Left forelimb (tissue), 1 donor: ENCODE measurements around the gene BNC2.
A peak's percentile ranks its signal among the peaks of the same experiment; 100 is the strongest.

Source experiments
- DNase-seq: peaks from one replicate; pipeline ENCODE4 v3.0.0-alpha.2; 2018; ENCODE audit warnings: low spot score

Gene BNC2

DNA sequence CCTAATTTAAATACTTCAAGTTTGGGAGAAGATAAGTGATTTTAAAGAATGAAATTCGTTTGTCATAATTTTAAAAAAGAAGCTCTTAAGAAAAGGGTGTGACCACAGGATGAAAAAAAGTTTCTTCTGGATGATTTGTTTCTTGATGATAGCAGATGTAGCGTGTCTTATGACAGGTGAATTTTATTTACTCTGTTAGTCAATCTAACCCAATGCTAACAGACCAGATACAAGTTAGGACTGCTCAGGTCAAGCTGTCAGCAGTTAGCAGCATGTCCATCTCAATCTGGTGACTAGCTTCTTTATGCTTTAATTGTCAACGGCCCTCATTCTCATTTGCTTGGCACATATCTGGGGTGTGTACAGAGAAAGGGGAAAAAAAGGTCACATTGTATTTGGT, 456.0 kb downstream of the BNC2 start:
- DNase-seq = no peak

DNA sequence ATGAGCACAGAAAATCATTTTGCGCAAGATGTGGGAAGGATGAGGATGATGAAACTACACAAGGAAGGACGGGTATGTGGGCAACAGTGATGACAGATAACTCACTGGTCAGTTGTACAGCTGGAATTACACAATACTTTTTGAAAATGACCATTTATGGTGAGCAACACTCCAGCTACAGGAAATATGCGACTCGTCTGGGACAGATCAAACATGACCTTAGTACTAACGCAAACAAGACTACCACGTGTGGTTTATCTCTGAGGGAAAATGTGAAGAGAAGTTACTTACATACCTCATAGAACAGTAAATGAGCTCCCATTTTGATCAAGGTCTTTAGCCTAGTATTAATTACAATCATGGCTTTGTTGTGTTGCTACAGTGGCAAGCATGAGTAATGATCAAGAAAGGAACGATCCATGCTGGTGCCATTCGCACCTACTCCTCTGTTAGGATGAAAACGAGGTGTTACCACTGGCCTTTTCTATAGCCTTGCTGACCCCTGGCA, 456.9 kb downstream of the BNC2 start:
- DNase-seq = no peak

DNA sequence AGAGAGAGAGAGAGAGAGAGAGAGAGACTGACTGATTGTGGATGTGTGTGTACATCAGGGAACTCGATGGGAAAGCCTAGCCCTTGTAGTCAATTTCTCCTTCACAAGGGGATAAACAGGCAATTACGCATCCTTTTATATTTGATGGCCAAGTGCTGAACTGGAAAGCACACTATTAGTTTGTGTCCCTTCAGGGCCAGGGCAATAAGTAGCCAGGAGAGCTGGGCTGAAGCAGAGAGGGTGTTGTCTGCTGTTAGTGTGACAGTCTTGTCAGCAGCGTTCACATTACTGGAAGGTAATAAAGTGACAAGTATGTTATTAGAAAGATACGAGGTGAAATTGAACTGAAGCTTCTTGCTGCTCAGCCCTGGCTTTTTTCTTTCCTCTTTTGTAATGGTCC, 457.7 kb downstream of the BNC2 start:
- no peak for DNase-seq

DNA sequence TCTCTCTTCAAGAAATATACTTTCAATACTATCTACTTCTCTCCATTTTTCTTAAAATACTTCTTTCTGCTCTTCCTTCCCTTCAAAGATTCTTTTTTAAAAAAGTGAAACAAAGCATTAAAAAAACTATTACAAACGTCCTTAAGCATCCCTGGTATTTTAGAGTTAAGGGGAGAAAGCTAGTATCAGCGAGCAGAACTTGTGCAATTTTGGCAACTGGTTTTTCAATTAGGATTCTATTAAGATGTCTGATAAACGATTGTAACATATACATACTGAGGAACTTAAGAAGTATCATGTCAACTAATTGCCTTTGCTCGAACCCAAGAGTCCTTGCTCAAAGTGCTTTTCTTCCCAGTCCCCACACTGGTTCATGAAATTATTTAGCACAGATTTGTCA, 459.2 kb downstream of the BNC2 start:
- DNase-seq = no peak

DNA sequence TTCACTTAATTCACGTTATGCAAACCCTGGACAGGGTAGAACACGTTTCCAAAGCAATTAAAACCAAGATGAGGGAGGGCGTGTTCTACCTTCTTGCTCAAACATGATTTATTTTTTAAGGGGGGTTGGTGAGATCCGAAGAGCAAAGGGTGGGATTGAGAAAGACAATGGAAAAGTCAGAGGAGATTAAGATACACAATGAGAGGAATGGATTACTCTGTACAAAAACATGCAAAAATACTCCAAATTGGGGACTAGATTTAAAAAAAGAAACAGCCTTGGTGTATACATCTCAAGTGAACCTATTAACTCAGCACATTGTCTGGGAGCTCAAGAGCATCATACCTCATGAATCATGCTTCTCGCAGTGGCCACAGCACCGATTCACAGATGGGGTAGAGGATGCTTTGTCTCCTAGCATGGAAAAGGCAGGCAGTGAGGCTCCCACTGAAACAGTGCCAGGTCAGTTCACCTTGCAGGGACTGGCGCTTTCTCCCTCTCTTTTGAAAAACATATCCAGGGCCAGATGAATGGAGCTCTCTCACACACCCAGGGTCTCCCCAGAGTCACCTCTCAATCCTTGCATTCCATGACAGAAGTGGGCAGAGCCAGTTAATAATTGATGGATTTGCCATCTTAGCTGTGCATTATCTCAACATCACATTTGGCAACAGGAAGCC, 459.7 kb downstream of the BNC2 start:
- no peak for DNase-seq

DNA sequence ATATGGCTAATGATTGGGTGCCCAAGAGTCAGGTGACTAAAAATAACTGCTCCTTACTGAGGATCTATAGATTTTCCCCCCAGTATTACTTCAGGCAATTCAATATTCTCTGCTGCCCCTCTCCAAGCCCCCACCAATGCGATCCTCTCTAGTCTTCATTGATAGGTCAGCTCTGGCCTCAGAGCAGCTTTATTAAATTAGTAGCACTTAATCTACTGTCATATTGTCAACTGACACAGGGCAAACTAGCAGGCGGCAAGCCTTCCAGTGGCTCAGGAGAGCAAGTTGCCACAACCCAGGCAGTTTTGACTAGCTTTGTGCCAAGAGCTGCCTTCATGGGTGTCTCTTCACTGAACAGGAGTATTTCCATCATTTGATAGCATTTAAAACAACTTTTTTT, 462.9 kb downstream of the BNC2 start:
- DNase-seq = no peak

DNA sequence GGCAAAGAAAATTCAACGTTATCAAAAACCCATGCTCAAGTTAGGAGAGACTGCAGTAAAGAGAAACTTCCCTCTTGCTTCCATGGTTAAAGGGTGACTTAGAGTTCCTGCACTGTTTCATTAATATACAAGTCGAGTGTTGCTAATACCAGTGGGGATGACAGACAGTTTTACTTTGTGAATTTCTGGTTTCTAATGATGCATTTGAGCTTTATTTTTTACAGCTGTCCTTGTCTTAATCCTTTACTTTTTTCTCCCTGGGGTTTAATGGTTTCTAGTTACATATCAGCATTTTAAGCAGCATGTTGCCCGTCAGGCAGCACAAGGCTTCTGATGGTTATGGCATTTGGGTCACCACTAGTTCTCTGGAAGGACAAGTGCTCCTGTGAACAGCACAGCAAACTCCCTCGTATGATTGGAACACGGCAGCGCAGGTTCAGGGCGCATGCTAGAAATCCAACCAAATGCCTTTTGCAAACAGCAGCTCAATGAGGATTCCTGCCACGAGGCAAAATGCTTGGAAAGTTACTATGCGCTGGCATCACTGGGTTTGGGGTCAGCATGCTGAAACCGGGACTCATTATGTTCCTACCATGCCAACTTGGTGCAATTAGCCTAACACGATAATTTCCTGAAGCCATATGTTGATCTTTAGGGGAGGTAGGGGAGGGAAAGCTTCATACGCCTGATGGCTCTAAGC, 463.8 kb downstream of the BNC2 start:
- DNase-seq = no peak

DNA sequence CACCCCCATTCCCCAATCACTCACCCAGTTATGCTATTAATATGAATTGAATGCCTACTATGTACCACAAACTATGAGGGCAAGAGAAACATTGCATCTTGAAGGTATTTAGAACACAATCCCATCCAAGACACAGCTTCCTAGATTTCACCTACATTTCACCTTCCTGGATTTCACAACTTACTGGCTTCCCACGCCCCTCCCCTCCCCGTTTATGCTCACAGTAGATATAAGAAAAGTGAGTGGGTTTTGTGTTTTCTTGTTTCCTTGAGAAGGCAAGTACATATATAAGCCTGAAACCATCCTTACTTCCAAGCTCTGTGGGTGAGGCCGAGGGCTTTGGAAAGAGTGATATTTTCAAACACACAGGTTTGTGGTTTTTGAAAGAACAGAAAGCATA, 465.0 kb downstream of the BNC2 start:
- no peak for DNase-seq

DNA sequence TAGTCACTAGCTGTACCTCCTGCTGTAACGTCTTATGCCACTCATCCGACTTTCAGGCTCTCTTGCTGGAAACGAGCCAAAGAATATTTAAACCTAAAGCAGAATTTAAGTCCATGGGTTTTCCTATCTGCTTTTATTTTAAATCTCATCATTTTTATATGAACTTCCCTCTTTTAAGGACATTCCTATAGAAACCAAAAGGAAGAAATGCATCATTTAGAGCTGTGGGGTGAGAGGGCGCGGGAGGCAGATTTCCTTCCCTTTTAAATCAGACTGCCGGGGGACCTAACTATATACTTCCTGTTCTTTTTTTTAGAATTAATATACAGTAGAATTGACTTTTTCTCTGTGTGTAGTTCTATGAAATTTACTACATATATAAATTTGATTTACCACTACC, 468.8 kb downstream of the BNC2 start:
- DNase-seq = no peak

DNA sequence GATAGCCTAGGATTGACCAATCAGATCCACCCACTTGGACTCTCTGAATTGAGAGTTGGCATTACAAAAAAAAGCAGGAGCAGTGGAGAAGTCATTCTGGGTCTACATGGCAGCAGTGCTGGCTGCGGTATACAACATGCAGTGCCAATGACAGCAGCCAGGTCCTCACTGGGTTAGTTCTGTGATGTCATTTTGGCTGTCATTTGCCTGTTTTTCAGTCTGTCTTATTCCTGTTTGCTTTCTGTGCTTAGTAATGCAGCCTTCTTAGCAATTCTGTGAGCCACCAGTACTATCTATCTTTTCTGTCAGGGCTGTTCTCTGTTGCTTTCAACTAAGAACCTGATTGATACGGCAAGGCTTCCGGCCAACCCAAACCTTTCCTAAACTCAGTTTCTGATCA, 471.8 kb downstream of the BNC2 start:
- no peak for DNase-seq

DNA sequence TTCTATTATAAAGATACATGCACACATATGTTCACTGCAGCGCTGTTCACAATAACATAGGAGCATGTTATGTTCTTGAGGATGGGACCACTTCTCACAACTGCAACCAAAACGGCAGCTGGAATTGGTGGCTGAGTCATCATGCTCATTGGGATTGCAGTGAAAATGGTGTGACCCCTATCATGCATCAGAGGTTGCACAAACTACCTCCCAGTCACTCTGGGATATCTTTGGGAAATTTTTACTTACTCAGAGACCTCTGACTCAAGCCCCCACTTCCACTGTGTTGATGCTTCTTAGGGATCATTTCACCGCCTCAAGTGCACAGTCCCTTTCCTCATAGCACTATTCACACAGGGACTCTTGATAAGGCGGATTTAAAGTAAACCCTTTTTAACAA, 474.1 kb downstream of the BNC2 start:
- DNase-seq = no peak

DNA sequence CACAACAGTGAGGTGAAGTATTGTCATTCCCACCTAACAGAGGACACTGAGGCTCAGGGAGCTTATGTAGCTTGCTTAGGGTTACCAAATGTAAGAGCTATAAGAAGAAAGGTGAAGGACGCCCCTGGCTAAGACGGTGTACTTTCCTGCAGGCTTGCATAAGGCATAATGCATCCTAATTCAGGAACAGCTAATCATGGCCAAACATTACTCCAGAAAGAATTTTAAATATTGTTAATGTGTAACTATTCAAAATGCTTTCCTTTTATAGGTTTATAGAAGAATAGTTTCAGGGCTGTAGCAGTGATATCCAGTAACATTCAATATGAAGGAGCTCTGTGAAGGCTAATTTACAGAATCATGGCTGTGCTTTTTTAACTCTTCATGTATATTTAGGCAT, 479.1 kb downstream of the BNC2 start:
- DNase-seq = no peak

DNA sequence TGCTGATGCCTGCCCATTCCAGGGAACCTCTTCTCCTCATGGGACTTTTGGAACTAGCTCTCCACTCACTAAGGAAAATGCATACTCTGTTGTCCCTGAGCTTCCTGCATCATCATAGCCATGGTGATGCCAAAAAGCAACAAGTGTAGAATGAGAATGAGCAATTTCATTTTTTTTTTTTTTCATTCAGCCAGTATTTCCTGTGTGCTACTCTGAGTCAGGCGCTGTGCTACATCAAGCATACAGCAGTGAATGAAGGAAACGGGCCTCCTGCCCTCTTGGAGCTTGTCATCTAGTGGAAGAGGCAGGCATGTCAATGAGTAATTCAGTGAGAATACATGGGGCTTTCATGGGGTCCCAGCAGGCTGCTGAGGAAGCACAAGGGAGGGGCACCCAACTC, 483.1 kb downstream of the BNC2 start:
- DNase-seq = no peak

DNA sequence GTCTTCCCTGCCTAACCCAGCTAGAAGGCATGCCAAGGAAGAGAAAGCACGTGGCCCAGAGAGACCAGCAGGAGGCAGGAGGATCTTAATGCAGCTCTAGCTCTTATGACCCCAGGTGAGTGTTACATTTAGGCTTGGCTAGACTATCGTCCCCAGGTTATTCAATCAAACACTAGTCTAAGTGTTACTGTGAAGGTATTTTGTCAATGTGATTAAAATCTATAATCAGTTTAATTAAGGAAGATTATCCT, 483.7 kb downstream of the BNC2 start:
- DNase-seq = no peak

DNA sequence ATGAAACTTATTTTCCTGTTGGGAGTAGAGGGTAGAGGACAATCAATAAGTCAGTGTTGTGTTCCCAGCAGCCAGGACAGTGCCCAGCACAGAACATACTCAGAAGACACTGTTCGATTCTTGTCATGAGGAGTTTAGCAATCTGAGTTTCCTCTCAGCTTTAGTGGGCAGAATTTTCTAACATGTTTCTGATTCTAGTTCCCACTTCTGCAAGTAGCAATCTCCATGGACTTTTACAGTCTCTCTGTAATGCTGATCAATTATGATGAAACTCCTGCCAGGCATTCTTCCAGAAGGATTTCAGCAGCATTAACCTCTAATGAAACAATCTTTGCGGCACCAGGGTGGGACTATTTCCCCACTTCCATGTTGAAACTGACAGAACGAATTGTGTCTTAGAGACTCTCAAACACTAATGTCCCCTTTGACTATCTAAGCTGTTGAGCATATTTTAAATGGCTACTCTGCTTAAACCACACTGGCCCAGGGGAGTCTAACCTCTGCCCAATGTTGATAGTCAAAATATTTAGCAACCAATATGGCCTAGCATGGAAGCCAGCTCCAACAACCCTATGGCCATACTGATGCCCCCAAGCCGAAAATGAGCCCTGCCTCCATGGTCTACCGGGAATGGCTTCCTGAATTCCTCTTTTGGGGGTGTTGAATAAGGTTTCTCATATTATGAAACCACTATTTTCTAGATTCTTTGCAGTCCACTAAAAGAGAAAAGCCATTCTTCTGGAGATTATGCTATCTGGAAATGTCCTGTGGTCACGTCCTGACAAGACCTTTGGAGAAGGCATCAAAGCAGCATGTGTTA, 484.3 kb downstream of the BNC2 start:
- no peak for DNase-seq

DNA sequence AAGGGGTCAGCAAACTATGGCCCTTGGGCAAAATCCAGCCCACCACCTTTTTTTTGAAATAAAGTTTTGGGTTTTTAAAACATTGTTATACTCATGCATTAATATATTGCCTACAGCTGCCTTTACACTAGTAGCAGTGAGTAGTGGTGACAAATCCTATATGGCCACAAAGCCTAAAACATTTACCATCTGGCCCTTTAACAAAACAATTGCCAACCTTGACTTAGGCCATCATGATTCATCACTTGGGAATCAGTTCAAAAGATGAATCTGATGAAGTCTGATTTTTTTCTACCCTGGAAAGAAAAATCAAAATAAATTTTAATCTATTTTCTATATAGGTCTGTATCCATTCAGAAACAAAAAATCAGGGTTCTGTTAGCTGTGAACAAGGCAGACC, 484.9 kb downstream of the BNC2 start:
- no peak for DNase-seq

DNA sequence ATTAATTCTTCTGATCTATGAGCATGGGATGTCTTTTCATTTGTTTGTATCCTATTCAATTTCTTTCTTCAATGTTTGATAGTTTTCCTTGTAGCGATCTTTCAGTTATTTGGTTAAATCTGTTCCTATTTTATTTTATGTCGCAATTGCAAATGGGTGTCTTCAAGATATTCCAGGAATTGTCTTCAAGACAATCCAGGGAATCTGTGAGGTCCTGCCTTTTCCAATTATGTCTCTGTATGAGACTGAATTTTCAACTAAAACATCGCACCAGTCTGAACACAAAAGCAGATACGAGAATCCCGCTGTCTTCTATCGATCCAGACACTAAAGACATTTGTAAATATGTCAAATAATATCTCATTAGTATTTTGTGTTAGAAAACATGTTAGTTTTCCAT, 485.5 kb downstream of the BNC2 start:
- DNase-seq = no peak

DNA sequence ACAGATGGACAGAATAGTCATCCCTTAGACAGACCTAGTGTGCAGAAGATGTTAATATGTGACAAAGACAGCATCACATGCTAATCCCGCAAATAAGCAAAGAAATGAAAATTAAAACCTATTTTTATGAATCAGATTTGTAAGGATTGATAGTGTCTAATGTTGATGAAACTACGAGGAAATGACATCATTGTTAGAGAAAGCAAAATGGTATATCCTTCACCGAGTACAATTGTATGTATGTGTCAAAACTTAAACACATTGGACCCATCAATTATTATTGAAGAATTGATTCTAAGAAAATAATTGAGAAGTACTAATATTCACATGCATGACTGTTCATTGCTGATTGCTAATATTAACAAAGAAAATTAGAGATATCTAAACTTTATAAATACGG, 493.2 kb downstream of the BNC2 start:
- no peak for DNase-seq

DNA sequence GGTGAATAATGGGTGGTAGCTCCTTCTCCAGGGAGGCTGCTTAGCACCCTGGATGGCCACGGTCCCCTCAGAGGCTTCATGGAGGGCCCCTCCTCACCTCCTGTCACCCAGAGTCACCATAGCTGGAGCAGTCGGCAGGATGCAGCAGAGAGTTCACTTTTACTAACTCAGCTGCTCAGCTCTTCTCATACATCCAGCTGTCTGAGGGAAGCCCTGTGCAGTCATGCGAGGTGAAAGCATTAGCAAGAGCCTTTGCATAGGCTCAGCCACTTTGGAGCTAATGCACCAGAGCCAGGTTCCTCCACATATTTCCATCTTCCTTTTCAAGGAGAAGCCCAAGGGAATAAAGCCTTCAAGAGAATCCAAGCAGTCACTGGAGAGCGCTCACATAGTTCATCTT, 499.2 kb downstream of the BNC2 start:
- no peak for DNase-seq

DNA sequence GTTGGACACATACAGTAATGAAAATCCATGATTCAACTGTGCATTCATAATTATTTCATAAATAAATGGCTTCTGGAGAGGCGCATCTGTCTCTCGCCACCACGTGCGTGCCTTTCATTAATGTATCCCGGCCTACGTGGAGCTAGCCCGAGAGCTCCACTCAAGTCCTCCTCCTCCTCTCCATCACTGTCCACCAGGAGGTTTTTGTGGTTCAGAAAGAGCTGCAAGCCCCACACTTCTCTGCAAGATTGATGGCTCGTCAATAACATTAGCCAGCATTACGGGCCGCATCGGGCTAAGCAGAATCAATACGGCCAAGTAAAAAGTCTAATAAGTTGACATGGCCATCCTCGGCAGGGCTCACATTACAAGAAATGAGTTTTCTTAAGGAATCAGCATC, 499.8 kb downstream of the BNC2 start:
- DNase-seq = no peak

DNA sequence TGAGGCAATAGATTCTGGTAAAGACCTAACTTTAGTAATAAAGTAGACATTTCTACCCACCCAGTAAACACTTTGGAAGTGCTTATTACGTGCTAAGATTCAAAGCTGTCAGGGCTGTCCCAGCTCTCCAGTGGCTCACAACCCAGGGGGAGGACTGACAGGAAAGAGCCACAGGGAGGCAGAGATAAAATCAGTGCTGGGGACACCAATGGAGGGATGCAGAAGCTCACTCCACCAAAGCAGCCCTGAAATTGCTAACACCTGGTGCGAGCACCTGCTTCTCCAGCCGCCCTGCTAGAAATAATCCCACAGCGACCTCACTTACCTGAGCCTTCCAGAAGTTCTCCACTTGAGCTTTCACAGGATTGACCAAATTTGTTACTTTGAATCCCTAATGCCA, 501.0 kb downstream of the BNC2 start:
- DNase-seq = no peak

DNA sequence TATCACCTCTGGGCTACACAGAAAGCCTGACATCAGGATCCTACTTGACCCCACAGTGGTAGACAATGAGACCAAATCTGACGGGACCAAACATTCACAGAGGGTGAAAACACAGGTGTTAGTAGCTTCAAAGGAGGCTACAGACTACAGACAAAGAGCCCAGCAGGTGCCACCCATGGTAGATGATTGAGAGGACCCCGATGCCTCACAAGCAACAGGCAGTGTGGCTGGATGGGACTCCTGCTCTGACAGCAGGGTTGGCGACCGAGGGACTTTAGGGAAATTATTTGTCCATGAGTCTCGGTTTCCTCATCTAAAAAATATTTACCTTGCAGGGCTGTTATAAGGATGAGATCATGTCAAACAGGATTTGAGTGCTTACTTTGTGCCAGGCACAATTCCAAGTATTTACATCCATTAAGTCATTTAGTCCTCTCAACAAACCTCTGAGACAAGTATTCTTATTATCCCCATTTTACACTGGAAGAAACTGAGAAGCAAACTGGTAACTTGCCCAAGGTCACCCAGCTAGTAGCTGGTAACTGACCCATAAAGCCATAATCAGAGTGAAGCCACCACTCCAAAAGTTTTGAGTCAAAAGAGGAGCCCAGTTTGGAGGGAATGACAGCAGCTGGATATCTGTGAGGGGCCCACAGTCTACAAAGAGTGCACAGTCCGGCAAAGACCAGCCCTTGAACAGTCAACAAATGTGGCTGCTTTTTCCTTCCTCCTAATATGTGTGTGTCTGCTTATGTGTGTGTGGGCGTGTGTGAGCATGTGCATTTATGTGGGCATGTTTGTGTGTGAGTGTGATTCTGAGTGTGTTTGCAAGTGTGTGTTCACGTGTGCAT, 502.0 kb downstream of the BNC2 start:
- peak; percentile 38 for DNase-seq
